SK-N-SH (cell line): ENCODE data around the gene NBPF3. TPM values are rescaled to one million over a fixed set of nuclear protein-coding genes. Genes with fewer than 3 reads are reported as not detected.

Source experiments
- CTCF ChIA-PET: fragments of 300-600, 350-600 bp; formaldehyde crosslinking; extraction: SDS; loops from one replicate; lab custom pipeline; 2021; lab: Yijun Ruan, JAX
- POLR2A ChIA-PET: fragments of 350-600 bp; sonication (Branson Sonifier 250); formaldehyde crosslinking; extraction: SDS; loops from one replicate; lab custom pipeline; 2020; ENCODE audit warnings: antibody characterized with exemption, inconsistent platforms; lab: Yijun Ruan, JAX
- DNase-seq: peaks from one replicate; pipeline ENCODE4 v3.0.0; 2012
- H2AFZ ChIP-seq: fragments of 200-600 bp; sonication (generic); 2 replicates; pipeline ENCODE4 v1.8.1; 2016; ENCODE audit warnings: antibody characterized with exemption, mild to moderate bottlenecking, low read depth
- H3F3A ChIP-seq: fragments of 200-600 bp; sonication (generic); replicated peaks from 2 replicates; pipeline ENCODE3; 2016; ENCODE audit warnings: antibody characterized with exemption, mild to moderate bottlenecking; ENCODE audit not compliant: insufficient read depth
- H3K27ac ChIP-seq, 2 experiments: fragments of 200-500 bp in 1 of 2; fragments of 200-600 bp in 1 of 2; sonication (Bioruptor generic) in 1 of 2; sonication (generic), shearing (Covaris generic) in 1 of 2; 2 replicates each; pipeline versions ENCODE4 v1.5.1 to v1.6.1; 2014 to 2016; ENCODE audit warnings: low read depth in 2 of 2, inconsistent platforms in 1 of 2, low read length in 1 of 2, mild to moderate bottlenecking in 1 of 2, mixed read lengths in 1 of 2
- H3K27me3 ChIP-seq: fragments of 200-600 bp; sonication (generic), shearing (Covaris generic); 2 replicates; pipeline ENCODE4 v1.6.1; 2016; ENCODE audit warnings: mixed run types; ENCODE audit not compliant: insufficient read depth
- H3K36me3 ChIP-seq, 2 experiments: fragments of 200-500 bp in 1 of 2; fragments of 200-600 bp in 1 of 2; sonication (Bioruptor generic) in 1 of 2; sonication (generic) in 1 of 2; replicated peaks in 1 of 2; 2 replicates each; pipeline versions ENCODE3 to v1.5.1; 2014 to 2016; ENCODE audit warnings: low read length in 1 of 2, mild to moderate bottlenecking in 1 of 2; ENCODE audit not compliant: insufficient read depth in 2 of 2, control insufficient read depth in 1 of 2
- H3K4me1 ChIP-seq, 2 experiments: fragments of 200-500 bp in 1 of 2; fragments of 200-600 bp in 1 of 2; sonication (Bioruptor generic) in 1 of 2; sonication (generic), shearing (Covaris generic) in 1 of 2; 2 replicates each; pipeline versions ENCODE4 v1.5.1 to v1.6.1; 2014 to 2016; ENCODE audit warnings: low read depth in 1 of 2, low read length in 1 of 2, mixed run types in 1 of 2; ENCODE audit not compliant: insufficient read depth in 2 of 2, control insufficient read depth in 1 of 2
- H3K4me2 ChIP-seq: fragments of 200-600 bp; sonication (generic), shearing (Covaris generic); 2 replicates; pipeline ENCODE4 v1.6.1; 2017; ENCODE audit warnings: mixed run types
- H3K4me3 ChIP-seq, 2 experiments: fragments of 200-500 bp in 1 of 2; fragments of 200-600 bp in 1 of 2; sonication (Bioruptor generic) in 1 of 2; sonication (generic), shearing (Covaris generic) in 1 of 2; 2 replicates each; pipeline versions ENCODE4 v1.5.1 to v1.8.1; 2014 to 2016; ENCODE audit warnings: low read depth in 2 of 2, inconsistent platforms in 1 of 2, low read length in 1 of 2, mild to moderate bottlenecking in 1 of 2, mixed read lengths in 1 of 2, moderate library complexity in 1 of 2
- H3K79me2 ChIP-seq: fragments of 200-600 bp; sonication (generic); 2 replicates; pipeline ENCODE4 v1.8.1; 2017; ENCODE audit warnings: mild to moderate bottlenecking; ENCODE audit not compliant: insufficient read depth
- H3K9ac ChIP-seq: fragments of 200-600 bp; sonication (generic); 2 replicates; pipeline ENCODE4 v1.6.1; 2017; ENCODE audit warnings: mixed run types
- H3K9me2 ChIP-seq: fragments of 200-600 bp; sonication (generic); 2 replicates; pipeline ENCODE4 v1.6.1; 2017; ENCODE audit warnings: mixed run types
- H3K9me3 ChIP-seq: fragments of 200-600 bp; sonication (generic); 2 replicates; pipeline ENCODE4 v1.6.1; 2017; ENCODE audit warnings: mixed run types, mild to moderate bottlenecking, moderate library complexity
- H4K20me1 ChIP-seq: fragments of 200-600 bp; sonication (generic); 2 replicates; pipeline ENCODE4 v1.6.1; 2017; ENCODE audit warnings: mild to moderate bottlenecking, mixed run types; ENCODE audit not compliant: insufficient read depth
- CHD2 ChIP-seq: fragments of 150-350 bp; IDR thresholded peaks from 2 replicates; pipeline ENCODE4 v1.6.1; 2018; ENCODE audit warnings: low read length; ENCODE audit not compliant: partially characterized antibody
- EP300 ChIP-seq, 2 experiments: IDR thresholded peaks; 2 replicates each; pipeline versions ENCODE4 v1.4.0 to v1.6.1; 2012; ENCODE audit warnings: borderline replicate concordance in 1 of 2, low read depth in 1 of 2, low read length in 1 of 2
- FOXM1 ChIP-seq: IDR thresholded peaks from 2 replicates; pipeline ENCODE4 v1.4.0; 2012; ENCODE audit warnings: low read depth, mild to moderate bottlenecking
- IRF3 ChIP-seq: fragments of 150-350 bp; IDR thresholded peaks from 2 replicates; pipeline ENCODE4 v1.6.1; 2016; ENCODE audit warnings: mild to moderate bottlenecking, low read depth, low read length
- JUND ChIP-seq: IDR thresholded peaks from 2 replicates; pipeline ENCODE4 v1.4.0; 2012
- MEF2A ChIP-seq: IDR thresholded peaks from 2 replicates; pipeline ENCODE4 v1.4.0; 2012; ENCODE audit warnings: low read depth, borderline replicate concordance
- RAD21 ChIP-seq: IDR thresholded peaks from 2 replicates; pipeline ENCODE4 v1.6.1; 2012; ENCODE audit warnings: mild to moderate bottlenecking, low read length
- RCOR1 ChIP-seq: fragments of 150-350 bp; IDR thresholded peaks from 2 replicates; pipeline ENCODE4 v1.6.1; 2017; ENCODE audit warnings: antibody characterized with exemption, low read length
- REST ChIP-seq: IDR thresholded peaks from 2 replicates; pipeline ENCODE4 v1.6.1; 2012; ENCODE audit warnings: mild to moderate bottlenecking, low read depth, low read length, moderate library complexity
- RXRA ChIP-seq: IDR thresholded peaks from 2 replicates; pipeline ENCODE4 v1.4.0; 2012; ENCODE audit warnings: low read depth, mild to moderate bottlenecking, borderline replicate concordance
- SMC3 ChIP-seq: IDR thresholded peaks from 2 replicates; pipeline ENCODE4 v1.6.1; 2012; ENCODE audit warnings: low read depth, low read length, improper control_type of control experiment
- TAF1 ChIP-seq: IDR thresholded peaks from 2 replicates; pipeline ENCODE4 v1.6.1; 2012; ENCODE audit warnings: low read depth, mild to moderate bottlenecking, low read length, moderate library complexity, borderline replicate concordance
- YY1 ChIP-seq: IDR thresholded peaks from 2 replicates; pipeline ENCODE4 v1.4.0; 2012; ENCODE audit warnings: low read depth, mild to moderate bottlenecking
- WGBS: methylation state at CpG from one replicate; pipeline ENCODE4 v1.1.6; 2017; ENCODE audit warnings: low lambda C conversion rate; 5-methylcytosine and 5-hydroxymethylcytosine counted together
- polyA plus RNA-seq, 3 experiments: library from polyadenylated mRNA; depleted of rRNA; stranded (reverse); fragments of >200 nt; gene quantifications; 2 replicates each; pipeline ENCODE4 v1.2.3, GENCODE V29; 2012
- TF ChIP-seq, protein P1 (sequence below): fragments of 200-600 bp; sonication (generic); IDR thresholded peaks from 2 replicates; pipeline ENCODE4 v1.6.1; 2017; ENCODE audit warnings: antibody characterized with exemption, mild to moderate bottlenecking, moderate library complexity
- TF ChIP-seq, protein P2 (sequence below): IDR thresholded peaks from 2 replicates; pipeline ENCODE4 v1.4.0; 2012; ENCODE audit warnings: low read depth, borderline replicate concordance
- TF ChIP-seq, protein P3 (sequence below): IDR thresholded peaks from 2 replicates; pipeline ENCODE4 v1.4.0; 2012; ENCODE audit warnings: low read depth

NBPF3 gene
- polyA plus RNA-seq, 1 of the 3 experiments (the other 2 are of a cell fraction), result 6.4 TPM

GRCh38 chr1:21517161-21517589 lies 77.2 kb downstream of the NBPF3 start:
- 94% methylated on average over 3 of the region's 3 CpGs for WGBS
- ChIA-PET POLR2A (no interaction called here), CTCF (interaction anchor here (1.1 to 2.2 kb wide), 6 partner anchors 9 to 147 kb away, joined by 4 to 9 read pairs (median 6); no protein-coding TSS in a partner anchor)
- Histone ChIP-seq H3K9me2 (no peaks in the 10 kb centered on the region), H3K36me3 (no peaks in the 10 kb centered on the region), H3K27ac (no peak overlapping the region), H3K9ac (no peak overlapping the region), H3K27me3 (no peaks in the 10 kb centered on the region; the same call in 1 of the 2 replicates), H3K4me2 (no peak overlapping the region), H3K4me1 (no peaks in the 10 kb centered on the region; a peak in 1 of 4 replicates), H3K9me3 (no peaks in the 10 kb centered on the region), H4K20me1 (no peaks in the 10 kb centered on the region), H3F3A (peaks cover 3% of the 10 kb centered on the region), H3K4me3 (no peak overlapping the region), H2AFZ (no peak overlapping the region), H3K79me2 (no peaks in the 10 kb centered on the region)
- TF ChIP-seq SMC3 (no peak), MEF2A (no peak), CHD2 (no peak), RAD21 (no peak), YY1 (no peak), JUND (no peak), TAF1 (no peak), FOXM1 (no peak), RXRA (no peak), EP300 (IDR thresholded peaks at IDR 0.05; ENCODE audit: borderline replicate concordance in 1 of 2, low read depth in 1 of 2, low read length in 1 of 2) (no peak), REST (no peak), IRF3 (no peak), RCOR1 (no peak)
- TF ChIP-seq, protein P1, sequence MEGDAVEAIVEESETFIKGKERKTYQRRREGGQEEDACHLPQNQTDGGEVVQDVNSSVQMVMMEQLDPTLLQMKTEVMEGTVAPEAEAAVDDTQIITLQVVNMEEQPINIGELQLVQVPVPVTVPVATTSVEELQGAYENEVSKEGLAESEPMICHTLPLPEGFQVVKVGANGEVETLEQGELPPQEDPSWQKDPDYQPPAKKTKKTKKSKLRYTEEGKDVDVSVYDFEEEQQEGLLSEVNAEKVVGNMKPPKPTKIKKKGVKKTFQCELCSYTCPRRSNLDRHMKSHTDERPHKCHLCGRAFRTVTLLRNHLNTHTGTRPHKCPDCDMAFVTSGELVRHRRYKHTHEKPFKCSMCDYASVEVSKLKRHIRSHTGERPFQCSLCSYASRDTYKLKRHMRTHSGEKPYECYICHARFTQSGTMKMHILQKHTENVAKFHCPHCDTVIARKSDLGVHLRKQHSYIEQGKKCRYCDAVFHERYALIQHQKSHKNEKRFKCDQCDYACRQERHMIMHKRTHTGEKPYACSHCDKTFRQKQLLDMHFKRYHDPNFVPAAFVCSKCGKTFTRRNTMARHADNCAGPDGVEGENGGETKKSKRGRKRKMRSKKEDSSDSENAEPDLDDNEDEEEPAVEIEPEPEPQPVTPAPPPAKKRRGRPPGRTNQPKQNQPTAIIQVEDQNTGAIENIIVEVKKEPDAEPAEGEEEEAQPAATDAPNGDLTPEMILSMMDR, result no peak
- TF ChIP-seq, protein P2, sequence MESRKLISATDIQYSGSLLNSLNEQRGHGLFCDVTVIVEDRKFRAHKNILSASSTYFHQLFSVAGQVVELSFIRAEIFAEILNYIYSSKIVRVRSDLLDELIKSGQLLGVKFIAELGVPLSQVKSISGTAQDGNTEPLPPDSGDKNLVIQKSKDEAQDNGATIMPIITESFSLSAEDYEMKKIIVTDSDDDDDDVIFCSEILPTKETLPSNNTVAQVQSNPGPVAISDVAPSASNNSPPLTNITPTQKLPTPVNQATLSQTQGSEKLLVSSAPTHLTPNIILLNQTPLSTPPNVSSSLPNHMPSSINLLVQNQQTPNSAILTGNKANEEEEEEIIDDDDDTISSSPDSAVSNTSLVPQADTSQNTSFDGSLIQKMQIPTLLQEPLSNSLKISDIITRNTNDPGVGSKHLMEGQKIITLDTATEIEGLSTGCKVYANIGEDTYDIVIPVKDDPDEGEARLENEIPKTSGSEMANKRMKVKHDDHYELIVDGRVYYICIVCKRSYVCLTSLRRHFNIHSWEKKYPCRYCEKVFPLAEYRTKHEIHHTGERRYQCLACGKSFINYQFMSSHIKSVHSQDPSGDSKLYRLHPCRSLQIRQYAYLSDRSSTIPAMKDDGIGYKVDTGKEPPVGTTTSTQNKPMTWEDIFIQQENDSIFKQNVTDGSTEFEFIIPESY, result no peak
- TF ChIP-seq, protein P3, sequence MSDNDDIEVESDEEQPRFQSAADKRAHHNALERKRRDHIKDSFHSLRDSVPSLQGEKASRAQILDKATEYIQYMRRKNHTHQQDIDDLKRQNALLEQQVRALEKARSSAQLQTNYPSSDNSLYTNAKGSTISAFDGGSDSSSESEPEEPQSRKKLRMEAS, result no peak
- no peak for DNase-seq
